ENCODE results near the gene TBC1D9B. TPM values are rescaled to one million over a fixed set of nuclear protein-coding genes. Genes with fewer than 3 reads are reported as not detected.
A peak's percentile ranks its signal among the peaks of the same experiment; 100 is the strongest.

TBC1D9B gene
- total and polyA plus RNA-seq, 9 of the 15 experiments (the other 6 are each of a cell fraction or from before 2014, with no cell fraction given): 2.9 to 59.1 (median 33.5) TPM

DNA sequence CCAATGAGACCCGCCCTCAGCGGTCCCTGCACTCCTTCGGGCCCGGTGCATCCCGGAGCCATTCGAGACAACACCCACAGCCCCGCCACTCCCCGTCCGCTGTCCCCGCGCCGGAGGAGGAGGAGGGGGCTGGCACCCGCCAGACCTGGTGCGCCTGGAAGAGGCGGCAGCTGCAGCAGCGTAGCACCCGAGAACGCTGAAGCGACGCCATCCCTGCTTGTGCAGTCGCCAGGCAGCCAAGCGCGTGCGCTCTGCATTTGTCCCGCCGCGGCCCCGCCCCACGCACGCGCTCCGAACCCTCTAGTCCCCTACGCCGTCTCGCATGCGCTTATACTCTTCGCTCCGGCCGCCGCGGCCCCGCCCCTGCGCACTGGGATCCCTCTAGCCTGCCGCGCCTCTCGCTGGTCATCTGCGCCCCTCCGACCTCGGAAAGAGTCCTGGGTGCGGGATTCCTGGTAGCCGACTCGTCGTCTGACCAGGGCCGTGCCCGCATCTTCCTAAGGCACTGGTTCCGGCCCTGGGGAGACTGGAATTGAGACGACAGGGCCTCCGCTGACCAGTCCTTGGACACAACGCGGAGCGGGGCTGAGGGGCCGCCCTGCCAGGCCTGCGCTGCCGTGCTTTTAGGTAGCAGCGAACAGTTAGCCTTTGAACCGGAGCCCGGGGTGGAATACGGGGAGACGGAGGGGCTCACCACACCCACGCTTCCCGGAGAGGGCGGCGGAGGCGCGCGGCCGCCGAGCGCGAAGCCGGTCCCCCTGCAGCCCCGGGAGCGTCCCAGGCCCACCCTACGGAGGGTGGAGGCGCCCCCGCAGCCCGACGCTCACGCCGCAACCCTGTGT, 48.9 kb downstream of the TBC1D9B start, which contains the start of gene MRNIP (continued):
- TF ChIP-seq CEBPZ (IDR thresholded peaks at IDR 0.05; ENCODE audit: borderline replicate concordance, low read depth, low read length) (no peak), KHSRP (IDR thresholded peaks at IDR 0.05) (no peak), SP2 (IDR thresholded peaks at IDR 0.05; ENCODE audit: extremely low read depth, low read depth, low read length, poor library complexity, severe bottlenecking) (peak; percentile 60), CCNT2 (IDR thresholded peaks at IDR 0.05; ENCODE audit: borderline replicate concordance, extremely low read depth, insufficient read length, low read depth, low read length) (peak; percentile 75), HNRNPLL (IDR thresholded peaks at IDR 0.05; ENCODE audit: low read depth, low read length, poor library complexity, severe bottlenecking) (peak; percentile 85), CTBP1 (IDR thresholded peaks at IDR 0.05; ENCODE audit: borderline replicate concordance) (peak; percentile 91), MTA3 (IDR thresholded peaks at IDR 0.05; ENCODE audit: borderline replicate concordance) (peak; percentile 43; the same call in 1 of the 2 replicates), PTBP1 (IDR thresholded peaks at IDR 0.05; ENCODE audit: low read depth, low read length) (0 out of 2 replicates have a peak, but pooled peaks have one; percentile 36), POLR2B (IDR thresholded peaks at IDR 0.05; ENCODE audit: low read depth, partially characterized antibody) (peak; percentile 82), ZBTB7A (IDR thresholded peaks at IDR 0.05; ENCODE audit: borderline replicate concordance, control insufficient read depth, low read depth, low read length) (peak; percentile 51; the same call in 1 of the 2 replicates), FOXA3 (CRISPR knock-in tag; conservative IDR thresholded peaks at IDR 0.05 in 1 of 2, IDR thresholded peaks at IDR 0.05 in 1 of 2) (peak in 1 of 2 experiments; percentile 53; a peak in 1 of 4 replicates), TOE1 (IDR thresholded peaks at IDR 0.05; ENCODE audit: borderline replicate concordance) (peak; percentile 58; the same call in 1 of the 2 replicates), TOE1 (CRISPR knock-in tag; IDR thresholded peaks at IDR 0.05; ENCODE audit: borderline replicate concordance, low read depth) (0 out of 2 replicates have a peak, but pooled peaks have one; percentile 10)
- TF ChIP-seq, protein P1, sequence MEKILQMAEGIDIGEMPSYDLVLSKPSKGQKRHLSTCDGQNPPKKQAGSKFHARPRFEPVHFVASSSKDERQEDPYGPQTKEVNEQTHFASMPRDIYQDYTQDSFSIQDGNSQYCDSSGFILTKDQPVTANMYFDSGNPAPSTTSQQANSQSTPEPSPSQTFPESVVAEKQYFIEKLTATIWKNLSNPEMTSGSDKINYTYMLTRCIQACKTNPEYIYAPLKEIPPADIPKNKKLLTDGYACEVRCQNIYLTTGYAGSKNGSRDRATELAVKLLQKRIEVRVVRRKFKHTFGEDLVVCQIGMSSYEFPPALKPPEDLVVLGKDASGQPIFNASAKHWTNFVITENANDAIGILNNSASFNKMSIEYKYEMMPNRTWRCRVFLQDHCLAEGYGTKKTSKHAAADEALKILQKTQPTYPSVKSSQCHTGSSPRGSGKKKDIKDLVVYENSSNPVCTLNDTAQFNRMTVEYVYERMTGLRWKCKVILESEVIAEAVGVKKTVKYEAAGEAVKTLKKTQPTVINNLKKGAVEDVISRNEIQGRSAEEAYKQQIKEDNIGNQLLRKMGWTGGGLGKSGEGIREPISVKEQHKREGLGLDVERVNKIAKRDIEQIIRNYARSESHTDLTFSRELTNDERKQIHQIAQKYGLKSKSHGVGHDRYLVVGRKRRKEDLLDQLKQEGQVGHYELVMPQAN (IDR thresholded peaks at IDR 0.05; ENCODE audit: borderline replicate concordance): peak; percentile 89; the same call in 1 of the 2 replicates
- TF ChIP-seq, protein P2, sequence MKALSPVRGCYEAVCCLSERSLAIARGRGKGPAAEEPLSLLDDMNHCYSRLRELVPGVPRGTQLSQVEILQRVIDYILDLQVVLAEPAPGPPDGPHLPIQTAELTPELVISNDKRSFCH (CRISPR knock-in tag; IDR thresholded peaks at IDR 0.05): no peak
- TF ChIP-seq, protein P2 (tag; IDR thresholded peaks at IDR 0.05): 0 out of 2 replicates have a peak, but pooled peaks have one; percentile 16

Measured in K562 (cell line).